Sigmoid colon (tissue), 3 donors: ENCODE data around the gene NLRC5.

Experiments
- CTCF ChIP-seq, 4 experiments: fragments of 450-650 bp in 3 of 4; fragments of 200-600 bp in 1 of 4; IDR thresholded peaks; one replicate each; pipeline ENCODE4 v1.5.1; 2016 to 2019; ENCODE audit warnings: antibody characterized with exemption in 4 of 4, mild to moderate bottlenecking in 3 of 4, moderate library complexity in 2 of 4
- POLR2A ChIP-seq, 2 donors: fragments of 450-650 bp; IDR thresholded peaks; one replicate each; pipeline ENCODE4 v1.6.1; 2016; ENCODE audit warnings: antibody characterized with exemption in 2 of 2, mild to moderate bottlenecking in 2 of 2, moderate library complexity in 2 of 2

- no peak for TF ChIP-seq CTCF (IDR thresholded peaks at IDR 0.05)
- no peak for TF ChIP-seq POLR2A (IDR thresholded peaks at IDR 0.05)
Measured at GRCh38 chr16:56981729-56982271, 7.6 kb upstream of the NLRC5 start.
